ENCODE results near the gene GGA3.

Gene GGA3

DNA sequence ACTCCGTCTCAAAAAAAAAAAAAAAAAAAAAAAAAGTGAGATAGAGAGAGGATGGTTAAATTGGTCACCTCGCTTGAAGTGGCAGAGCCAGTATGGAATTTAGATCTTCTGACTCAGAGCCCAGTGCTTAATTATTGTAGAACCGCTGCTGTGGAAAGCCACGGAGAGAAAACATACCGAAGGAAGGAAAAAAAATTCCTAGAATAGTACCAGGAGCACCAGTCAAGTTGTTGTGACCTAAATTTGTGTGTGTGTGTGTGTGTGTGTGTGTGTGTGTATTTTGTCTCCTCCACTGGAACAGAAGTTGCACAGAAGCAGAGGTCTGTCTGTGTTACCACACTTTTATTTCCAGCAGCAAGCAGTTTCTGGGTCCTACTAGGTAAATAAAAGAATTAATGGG lies 66.5 kb downstream of the GGA3 start:
- Histone ChIP-seq H3K4me1 (ENCODE audit: control insufficient read depth in 1 of 2, insufficient read depth in 2 of 2, low read length in 2 of 2) (peaks cover 0 to under 1% of the 10 kb centered on the region in 2 donors), H3K27me3 (ENCODE audit: control insufficient read depth in 1 of 2, insufficient read depth in 2 of 2, low read length in 2 of 2) (no peaks in the 10 kb centered on the region), H3K4me3 (ENCODE audit: low read depth in 1 of 2, low read length in 2 of 2) (no peak overlapping the region), H3K9ac (ENCODE audit: low read depth in 1 of 2, low read length in 2 of 2) (no peak overlapping the region), H3K9me3 (ENCODE audit: control insufficient read depth in 1 of 2, low read length in 2 of 2) (no peaks in the 10 kb centered on the region), H3K27ac (ENCODE audit: low read depth, low read length) (no peak overlapping the region), H3K36me3 (ENCODE audit: control insufficient read depth in 1 of 2, insufficient read depth in 2 of 2, low read length in 2 of 2) (no peaks in the 10 kb centered on the region)

DNA sequence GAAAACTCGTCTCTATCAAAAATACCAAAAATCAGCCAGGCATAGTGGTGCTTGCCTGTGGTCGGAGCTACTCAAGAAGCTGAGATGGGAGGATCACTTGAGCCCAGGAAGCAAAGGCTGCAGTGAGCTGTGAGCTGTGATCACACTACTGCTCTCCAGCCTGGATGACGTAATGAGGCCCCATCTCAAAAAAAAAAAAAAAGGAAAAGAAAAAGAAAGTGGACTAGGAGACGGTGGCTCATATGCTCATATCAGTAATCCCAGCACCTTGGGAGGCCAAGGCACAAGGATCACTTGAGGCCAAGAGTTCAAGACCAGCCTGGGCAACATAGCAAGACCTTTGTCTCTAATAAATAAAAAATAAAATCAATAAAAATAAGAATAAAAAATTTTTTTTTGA lies 69.8 kb downstream of the GGA3 start:
- Histone ChIP-seq H3K27ac (ENCODE audit: low read depth, low read length) (no peak overlapping the region), H3K36me3 (ENCODE audit: control insufficient read depth in 1 of 2, insufficient read depth in 2 of 2, low read length in 2 of 2) (no peaks in the 10 kb centered on the region), H3K4me3 (ENCODE audit: low read depth in 1 of 2, low read length in 2 of 2) (no peak overlapping the region), H3K4me1 (ENCODE audit: control insufficient read depth in 1 of 2, insufficient read depth in 2 of 2, low read length in 2 of 2) (peaks cover 0 to 7% of the 10 kb centered on the region in 2 donors), H3K9ac (ENCODE audit: low read depth in 1 of 2, low read length in 2 of 2) (no peak overlapping the region), H3K9me3 (ENCODE audit: control insufficient read depth in 1 of 2, low read length in 2 of 2) (no peaks in the 10 kb centered on the region), H3K27me3 (ENCODE audit: control insufficient read depth in 1 of 2, insufficient read depth in 2 of 2, low read length in 2 of 2) (no peaks in the 10 kb centered on the region)

DNA sequence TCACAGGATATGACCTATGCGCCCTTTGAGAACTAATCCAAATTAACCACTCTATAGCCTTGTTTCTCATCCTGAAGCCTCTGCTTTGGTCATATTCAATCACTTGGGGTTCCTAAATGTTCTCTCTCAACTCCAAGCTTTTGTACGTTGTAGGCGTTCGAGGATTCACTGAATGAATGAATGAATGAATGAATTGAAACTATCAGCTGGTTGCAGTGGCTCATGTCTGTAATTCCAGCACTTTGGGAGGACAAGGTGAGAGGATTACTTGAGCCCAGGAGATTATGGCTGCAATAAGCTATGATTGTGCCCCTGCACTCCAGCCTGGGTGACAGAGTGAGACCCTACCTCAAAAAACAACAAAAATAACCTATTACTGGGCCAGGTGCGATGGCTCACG lies 72.8 kb downstream of the GGA3 start:
- H3K4me3 ChIP-seq (ENCODE audit: low read depth in 1 of 2, low read length in 2 of 2) = no peak overlapping the region
- H3K27me3 ChIP-seq (ENCODE audit: control insufficient read depth in 1 of 2, insufficient read depth in 2 of 2, low read length in 2 of 2) = no peaks in the 10 kb centered on the region
- H3K4me1 ChIP-seq (ENCODE audit: control insufficient read depth in 1 of 2, insufficient read depth in 2 of 2, low read length in 2 of 2) = peaks cover 0 to 7% of the 10 kb centered on the region in 2 donors
- no peaks in the 10 kb centered on the region for H3K36me3 ChIP-seq (ENCODE audit: control insufficient read depth in 1 of 2, insufficient read depth in 2 of 2, low read length in 2 of 2)
- no peak overlapping the region for H3K27ac ChIP-seq (ENCODE audit: low read depth, low read length)
- H3K9me3 ChIP-seq (ENCODE audit: control insufficient read depth in 1 of 2, low read length in 2 of 2) = no peaks in the 10 kb centered on the region
- no peak overlapping the region for H3K9ac ChIP-seq (ENCODE audit: low read depth in 1 of 2, low read length in 2 of 2)
